ENCODE measurements around the gene MPZL3.

DNA sequence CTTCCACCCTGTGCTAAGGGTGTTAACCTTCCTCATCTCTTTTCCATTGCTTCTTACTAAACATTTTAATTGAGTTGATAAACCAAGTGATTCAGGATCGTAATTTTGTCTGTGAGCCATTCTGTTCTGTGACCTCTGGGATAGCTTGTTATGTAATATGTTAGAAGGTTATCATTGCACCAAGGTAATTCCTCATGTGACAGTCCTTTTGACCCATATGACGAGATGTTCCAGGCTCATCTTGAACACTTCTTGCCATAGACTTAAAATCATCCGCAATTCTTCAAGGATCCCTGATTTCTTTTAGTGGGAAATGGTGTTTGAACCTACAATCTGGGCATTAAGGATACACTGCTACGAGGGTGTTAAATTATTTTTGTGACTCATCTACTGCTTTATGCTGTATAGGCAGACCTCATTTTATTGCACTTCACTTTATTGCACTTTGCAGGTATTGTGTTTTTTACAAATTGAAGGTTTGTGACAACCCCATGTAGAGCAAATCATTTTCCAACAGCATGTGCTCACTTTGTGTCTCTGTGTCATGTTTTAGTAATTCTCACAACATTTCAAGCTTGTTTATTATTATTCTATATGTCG, 31.0 kb upstream of the MPZL3 start:
- TF ChIP-seq, protein P1, sequence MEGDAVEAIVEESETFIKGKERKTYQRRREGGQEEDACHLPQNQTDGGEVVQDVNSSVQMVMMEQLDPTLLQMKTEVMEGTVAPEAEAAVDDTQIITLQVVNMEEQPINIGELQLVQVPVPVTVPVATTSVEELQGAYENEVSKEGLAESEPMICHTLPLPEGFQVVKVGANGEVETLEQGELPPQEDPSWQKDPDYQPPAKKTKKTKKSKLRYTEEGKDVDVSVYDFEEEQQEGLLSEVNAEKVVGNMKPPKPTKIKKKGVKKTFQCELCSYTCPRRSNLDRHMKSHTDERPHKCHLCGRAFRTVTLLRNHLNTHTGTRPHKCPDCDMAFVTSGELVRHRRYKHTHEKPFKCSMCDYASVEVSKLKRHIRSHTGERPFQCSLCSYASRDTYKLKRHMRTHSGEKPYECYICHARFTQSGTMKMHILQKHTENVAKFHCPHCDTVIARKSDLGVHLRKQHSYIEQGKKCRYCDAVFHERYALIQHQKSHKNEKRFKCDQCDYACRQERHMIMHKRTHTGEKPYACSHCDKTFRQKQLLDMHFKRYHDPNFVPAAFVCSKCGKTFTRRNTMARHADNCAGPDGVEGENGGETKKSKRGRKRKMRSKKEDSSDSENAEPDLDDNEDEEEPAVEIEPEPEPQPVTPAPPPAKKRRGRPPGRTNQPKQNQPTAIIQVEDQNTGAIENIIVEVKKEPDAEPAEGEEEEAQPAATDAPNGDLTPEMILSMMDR (IDR thresholded peaks at IDR 0.05), result no peak
- no peak for TF ChIP-seq POLR2A (IDR thresholded peaks at IDR 0.05; ENCODE audit: low read depth)
- no peak for TF ChIP-seq EP300 (IDR thresholded peaks at IDR 0.05)
- TF ChIP-seq POLR2AphosphoS5 (IDR thresholded peaks at IDR 0.05), result no peak
